Upper lobe of left lung (tissue), 6 donors: Measurements from ENCODE around the gene FBXL20. TPM values are rescaled to one million over a fixed set of nuclear protein-coding genes. Genes with fewer than 3 reads are reported as not detected.
"Not testable (repeated sequence)": the region's sequence is repeated elsewhere in the genome, so short reads cannot be mapped to it uniquely, and the experiment has no call there.

Experiments
- ATAC-seq, 2 donors: fragments of 200-7000 bp; cut with Tn5 transposase; one replicate each; pipeline ENCODE4 v1.9.1; 2022; ENCODE audit warnings: mild to moderate bottlenecking in 2 of 2, moderate library complexity in 2 of 2; ENCODE audit not compliant: low FRiP score in 2 of 2
- DNase-seq, 2 donors: peaks; one replicate each; pipeline ENCODE4 v3.0.0-alpha.2; 2019 to 2020
- H3K27ac ChIP-seq, 4 donors: fragments of 200-600 bp; sonication (generic); one replicate each; pipeline ENCODE4 v1.5.1; 2016 to 2019
- H3K27me3 ChIP-seq, 4 donors: fragments of 200-600 bp; sonication (generic); one replicate each; pipeline ENCODE4 v1.5.1; 2017 to 2019
- H3K36me3 ChIP-seq, 4 donors: fragments of 200-600 bp; sonication (generic); one replicate each; pipeline ENCODE4 v1.5.1; 2016 to 2019
- H3K4me1 ChIP-seq, 4 donors: fragments of 200-600 bp; sonication (generic); one replicate each; pipeline ENCODE4 v1.5.1; 2018 to 2019
- H3K4me3 ChIP-seq, 4 donors: fragments of 200-600 bp; sonication (generic); one replicate each; pipeline ENCODE4 v1.5.1; 2017 to 2019; ENCODE audit warnings: mild to moderate bottlenecking in 2 of 4, moderate library complexity in 1 of 4
- H3K9me3 ChIP-seq, 4 donors: fragments of 200-600 bp; sonication (generic); one replicate each; pipeline ENCODE4 v1.5.1; 2018 to 2019
- EP300 ChIP-seq, 4 donors: sonication (generic); formaldehyde crosslinking; IDR thresholded peaks; one replicate each; pipeline ENCODE4 v1.5.1; 2017; ENCODE audit warnings: antibody characterized with exemption in 4 of 4, control low read depth in 2 of 4
- POLR2A ChIP-seq, 4 donors: fragments of 450-650 bp; IDR thresholded peaks; one replicate each; pipeline ENCODE4 v1.5.1; 2016 to 2017; ENCODE audit warnings: antibody characterized with exemption in 4 of 4, mild to moderate bottlenecking in 2 of 4
- POLR2AphosphoS5 ChIP-seq, 2 donors: sonication (generic); formaldehyde crosslinking; IDR thresholded peaks; one replicate each; pipeline ENCODE4 v1.5.1; 2017; ENCODE audit warnings: antibody characterized with exemption in 2 of 2
- WGBS, 2 donors: methylation state at CpG; one replicate each; pipeline ENCODE4 v1.1.5; 2017 to 2018; 5-methylcytosine and 5-hydroxymethylcytosine counted together
- total RNA-seq, 6 donors: library from RNA; depleted of rRNA in 4 of 6; stranded (reverse); fragments of >200 nt in 4 of 6; gene quantifications; one replicate each; pipeline versions ENCODE4 v1.1.0 to v1.2.1, GENCODE V29; 2016 to 2021
- TF ChIP-seq, protein P1 (sequence below), 6 experiments: fragments of 450-650 bp in 4 of 6; fragments of 200-600 bp in 2 of 6; sonication (generic) in 2 of 6; IDR thresholded peaks; one replicate each; pipeline ENCODE4 v1.5.1; 2016 to 2019; ENCODE audit warnings: antibody characterized with exemption in 6 of 6
- donor health status: DM: no; HTN: no; CAD: no; lungs with moderate emphysema.
- donor health status: DM: no; HTN: yes; CAD: no; lungs with severe emphysema.

The FBXL20 gene
- total RNA-seq, 6 donors from 2014 or later, result 7.6 to 53.4 (median 30.4) TPM

GRCh38 chr17:39380144-39380543, 21.3 kb downstream of the FBXL20 start:
- Histone ChIP-seq H3K36me3 (no peaks in the 10 kb centered on the region), H3K4me1 (peaks cover 0 to 10% (median 5%) of the 10 kb centered on the region in 4 donors), H3K27me3 (no peaks in the 10 kb centered on the region), H3K9me3 (no peaks in the 10 kb centered on the region), H3K4me3 (no peak overlapping the region), H3K27ac (no peak overlapping the region)
- WGBS, 2 donors, result 77 to 80% methylated on average over 2 of the region's 2 CpGs
- DNase-seq (no peak), ATAC-seq (no peak)
- TF ChIP-seq EP300 (IDR thresholded peaks at IDR 0.05) (no peak), POLR2A (IDR thresholded peaks at IDR 0.05) (no peak), POLR2AphosphoS5 (IDR thresholded peaks at IDR 0.05) (no peak)
- TF ChIP-seq, protein P1, sequence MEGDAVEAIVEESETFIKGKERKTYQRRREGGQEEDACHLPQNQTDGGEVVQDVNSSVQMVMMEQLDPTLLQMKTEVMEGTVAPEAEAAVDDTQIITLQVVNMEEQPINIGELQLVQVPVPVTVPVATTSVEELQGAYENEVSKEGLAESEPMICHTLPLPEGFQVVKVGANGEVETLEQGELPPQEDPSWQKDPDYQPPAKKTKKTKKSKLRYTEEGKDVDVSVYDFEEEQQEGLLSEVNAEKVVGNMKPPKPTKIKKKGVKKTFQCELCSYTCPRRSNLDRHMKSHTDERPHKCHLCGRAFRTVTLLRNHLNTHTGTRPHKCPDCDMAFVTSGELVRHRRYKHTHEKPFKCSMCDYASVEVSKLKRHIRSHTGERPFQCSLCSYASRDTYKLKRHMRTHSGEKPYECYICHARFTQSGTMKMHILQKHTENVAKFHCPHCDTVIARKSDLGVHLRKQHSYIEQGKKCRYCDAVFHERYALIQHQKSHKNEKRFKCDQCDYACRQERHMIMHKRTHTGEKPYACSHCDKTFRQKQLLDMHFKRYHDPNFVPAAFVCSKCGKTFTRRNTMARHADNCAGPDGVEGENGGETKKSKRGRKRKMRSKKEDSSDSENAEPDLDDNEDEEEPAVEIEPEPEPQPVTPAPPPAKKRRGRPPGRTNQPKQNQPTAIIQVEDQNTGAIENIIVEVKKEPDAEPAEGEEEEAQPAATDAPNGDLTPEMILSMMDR (IDR thresholded peaks at IDR 0.05), result no peak

- TF ChIP-seq POLR2AphosphoS5 (IDR thresholded peaks at IDR 0.05) (no peak), EP300 (IDR thresholded peaks at IDR 0.05) (no peak), POLR2A (IDR thresholded peaks at IDR 0.05) (no peak)
- TF ChIP-seq, protein P1 (IDR thresholded peaks at IDR 0.05), result no peak
- WGBS, 2 donors, result 48 to 85% methylated on average over 2 of the region's 2 CpGs
Measured at GRCh38 chr17:39376434-39376833, 25.0 kb downstream of the FBXL20 start.

DNA sequence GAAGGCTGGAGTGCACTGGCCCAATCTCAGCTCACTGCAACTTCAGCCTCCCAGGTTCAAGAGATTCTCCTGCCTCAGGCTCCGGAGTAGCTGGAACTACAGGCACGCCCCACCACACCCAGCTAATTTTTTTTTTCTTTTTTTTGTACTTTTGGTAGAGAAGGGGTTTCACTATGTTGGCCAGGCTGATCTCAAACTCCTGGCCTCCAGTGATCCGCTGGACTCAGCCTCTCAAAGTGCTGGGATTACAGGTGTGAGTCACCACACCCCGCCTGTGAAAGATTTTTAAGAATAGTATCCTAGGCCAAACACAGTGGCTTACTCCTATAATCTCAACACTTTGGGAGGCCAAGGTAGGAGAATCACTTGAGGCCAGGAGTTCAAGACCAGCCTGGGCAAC, 33.6 kb downstream of the FBXL20 start:
- H3K9me3 ChIP-seq, H3K4me3 ChIP-seq, H3K36me3 ChIP-seq, DNase-seq, H3K27ac ChIP-seq, ATAC-seq, H3K27me3 ChIP-seq: not testable (repeated sequence)
- WGBS, 2 donors, result 97 to 100% methylated on average over 4 of the region's 4 CpGs
- peaks cover 7 to 26% (median 14%) of the 10 kb centered on the region in 4 donors for H3K4me1 ChIP-seq

More at GRCh38 chr17:39376434-39376833, 25.0 kb downstream of the FBXL20 start:
- no peak for ATAC-seq
- H3K4me1 ChIP-seq, result peaks cover 10 to 21% (median 14%) of the 10 kb centered on the region in 4 donors
- no peaks in the 10 kb centered on the region for H3K27me3 ChIP-seq
- no peak overlapping the region for H3K27ac ChIP-seq
- no peak for DNase-seq
- no peaks in the 10 kb centered on the region for H3K9me3 ChIP-seq
- H3K36me3 ChIP-seq, result no peaks in the 10 kb centered on the region
- no peak overlapping the region for H3K4me3 ChIP-seq

DNA sequence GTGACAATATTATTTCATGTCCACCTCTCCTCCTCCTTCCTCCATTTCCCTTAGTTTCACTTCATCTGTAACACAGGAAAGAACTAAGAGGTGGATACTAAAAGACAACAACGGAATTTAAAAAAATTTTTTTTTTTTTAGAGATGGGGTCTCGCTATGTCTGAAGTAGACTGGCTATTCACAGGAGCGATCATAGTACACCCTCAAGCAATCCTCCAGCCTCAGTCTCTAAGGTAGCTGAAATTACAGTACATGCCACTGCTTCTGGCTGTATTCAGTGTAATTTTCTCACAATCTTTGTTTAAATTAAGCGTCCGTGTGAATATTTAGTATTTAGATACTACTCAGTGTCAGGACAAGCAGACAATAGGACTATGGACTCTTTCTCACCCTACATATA, 35.6 kb downstream of the FBXL20 start:
- TF ChIP-seq, protein P1 (IDR thresholded peaks at IDR 0.05), result no peak
- no peak for TF ChIP-seq EP300 (IDR thresholded peaks at IDR 0.05)
- Histone ChIP-seq H3K27me3 (no peaks in the 10 kb centered on the region), H3K4me3 (no peak overlapping the region), H3K4me1 (peaks cover 5 to 24% (median 11%) of the 10 kb centered on the region in 4 donors), H3K9me3 (no peaks in the 10 kb centered on the region), H3K27ac (peak overlapping the region in 1 of 4 donors; percentile 62), H3K36me3 (no peaks in the 10 kb centered on the region)
- DNase-seq (no peak), ATAC-seq (no peak)
- 72 to 76% methylated on average over 5 of the region's 5 CpGs for WGBS, 2 donors

- ATAC-seq (peak in 1 of 2 donors; percentile 90), DNase-seq (no peak)
- H3K4me3 ChIP-seq, result no peak overlapping the region
- peak overlapping the region in 1 of 4 donors; percentile 62 for H3K27ac ChIP-seq
- H3K9me3 ChIP-seq, result no peaks in the 10 kb centered on the region
- H3K36me3 ChIP-seq, result no peaks in the 10 kb centered on the region
- no peaks in the 10 kb centered on the region for H3K27me3 ChIP-seq
- TF ChIP-seq EP300 (IDR thresholded peaks at IDR 0.05), result no peak
- no peak for TF ChIP-seq POLR2AphosphoS5 (IDR thresholded peaks at IDR 0.05)
- no peak for TF ChIP-seq POLR2A (IDR thresholded peaks at IDR 0.05)
- TF ChIP-seq, protein P1 (IDR thresholded peaks at IDR 0.05), result no peak
- H3K4me1 ChIP-seq, result peaks cover 5 to 24% (median 11%) of the 10 kb centered on the region in 4 donors
- 63 to 64% methylated on average over 4 of the region's 4 CpGs for WGBS, 2 donors
Measured at GRCh38 chr17:39365242-39365641, 36.2 kb downstream of the FBXL20 start.
